Brain microvascular endothelial cell (primary cell): ENCODE measurements around the gene GRXCR2.
A peak's percentile ranks its signal among the peaks of the same experiment; 100 is the strongest.

Experiments used
- DNase-seq: peaks from one replicate; pipeline ENCODE4 v3.0.0-alpha.2; 2020
- H3K27ac ChIP-seq: fragments of 250-450 bp; sonication (Bioruptor Pico); 2 replicates; pipeline ENCODE4 v1.5.1; 2020; ENCODE audit warnings: mild to moderate bottlenecking, moderate library complexity
- H3K27me3 ChIP-seq: fragments of 250-450 bp; sonication (Bioruptor Pico); replicated peaks from 2 replicates; pipeline ENCODE4 v1.5.1; 2020; ENCODE audit warnings: mild to moderate bottlenecking
- H3K36me3 ChIP-seq: fragments of 250-450 bp; sonication (Bioruptor Pico); replicated peaks from 2 replicates; pipeline ENCODE4 v1.5.1; 2020; ENCODE audit warnings: mild to moderate bottlenecking
- H3K4me3 ChIP-seq: 2 replicates; pipeline ENCODE4 v1.5.1; 2011; ENCODE audit warnings: low read depth, mild to moderate bottlenecking, control low read depth, low read length, moderate library complexity
- in situ Hi-C: cut with HindIII; loops from 2 replicates; pipeline ENCODE4 v1.10.0; 2017; ENCODE audit warnings: low sequenced_read_pairs, low pct_ligation_motif_present
- TF ChIP-seq, protein P1 (sequence below): IDR thresholded peaks from 2 replicates; pipeline ENCODE4 v1.5.1; 2011; ENCODE audit warnings: low read depth, mild to moderate bottlenecking, moderate library complexity, low read length, control low read depth, inconsistent platforms; ENCODE audit errors: missing control alignments

Gene GRXCR2

DNA sequence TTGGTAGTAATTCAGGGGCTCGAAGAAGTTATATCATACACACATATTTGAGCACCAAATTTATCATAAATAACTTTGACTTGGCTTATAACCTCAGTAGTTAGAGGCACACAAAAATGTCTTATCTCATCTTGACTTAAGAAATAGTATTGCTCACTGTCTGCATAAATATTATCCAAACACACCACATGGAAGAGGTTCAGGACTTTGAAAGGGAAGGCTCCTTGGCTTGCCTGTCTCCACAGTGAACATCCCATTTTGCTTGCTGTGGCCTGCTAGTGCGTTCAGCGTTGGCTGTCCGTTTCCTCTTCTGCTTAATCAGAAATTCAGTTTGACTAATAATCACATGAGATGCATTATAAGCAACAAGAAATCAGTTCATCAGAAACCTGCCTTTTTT lies 13.9 kb downstream of the GRXCR2 start:
- DNase-seq: peak; percentile 54
- TF ChIP-seq, protein P1, sequence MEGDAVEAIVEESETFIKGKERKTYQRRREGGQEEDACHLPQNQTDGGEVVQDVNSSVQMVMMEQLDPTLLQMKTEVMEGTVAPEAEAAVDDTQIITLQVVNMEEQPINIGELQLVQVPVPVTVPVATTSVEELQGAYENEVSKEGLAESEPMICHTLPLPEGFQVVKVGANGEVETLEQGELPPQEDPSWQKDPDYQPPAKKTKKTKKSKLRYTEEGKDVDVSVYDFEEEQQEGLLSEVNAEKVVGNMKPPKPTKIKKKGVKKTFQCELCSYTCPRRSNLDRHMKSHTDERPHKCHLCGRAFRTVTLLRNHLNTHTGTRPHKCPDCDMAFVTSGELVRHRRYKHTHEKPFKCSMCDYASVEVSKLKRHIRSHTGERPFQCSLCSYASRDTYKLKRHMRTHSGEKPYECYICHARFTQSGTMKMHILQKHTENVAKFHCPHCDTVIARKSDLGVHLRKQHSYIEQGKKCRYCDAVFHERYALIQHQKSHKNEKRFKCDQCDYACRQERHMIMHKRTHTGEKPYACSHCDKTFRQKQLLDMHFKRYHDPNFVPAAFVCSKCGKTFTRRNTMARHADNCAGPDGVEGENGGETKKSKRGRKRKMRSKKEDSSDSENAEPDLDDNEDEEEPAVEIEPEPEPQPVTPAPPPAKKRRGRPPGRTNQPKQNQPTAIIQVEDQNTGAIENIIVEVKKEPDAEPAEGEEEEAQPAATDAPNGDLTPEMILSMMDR: no peak
- Histone ChIP-seq H3K27me3 (no peaks in the 10 kb centered on the region), H3K4me3 (no peak overlapping the region), H3K36me3 (no peaks in the 10 kb centered on the region), H3K27ac (no peak overlapping the region)
- in situ Hi-C loops: no loop called here

DNA sequence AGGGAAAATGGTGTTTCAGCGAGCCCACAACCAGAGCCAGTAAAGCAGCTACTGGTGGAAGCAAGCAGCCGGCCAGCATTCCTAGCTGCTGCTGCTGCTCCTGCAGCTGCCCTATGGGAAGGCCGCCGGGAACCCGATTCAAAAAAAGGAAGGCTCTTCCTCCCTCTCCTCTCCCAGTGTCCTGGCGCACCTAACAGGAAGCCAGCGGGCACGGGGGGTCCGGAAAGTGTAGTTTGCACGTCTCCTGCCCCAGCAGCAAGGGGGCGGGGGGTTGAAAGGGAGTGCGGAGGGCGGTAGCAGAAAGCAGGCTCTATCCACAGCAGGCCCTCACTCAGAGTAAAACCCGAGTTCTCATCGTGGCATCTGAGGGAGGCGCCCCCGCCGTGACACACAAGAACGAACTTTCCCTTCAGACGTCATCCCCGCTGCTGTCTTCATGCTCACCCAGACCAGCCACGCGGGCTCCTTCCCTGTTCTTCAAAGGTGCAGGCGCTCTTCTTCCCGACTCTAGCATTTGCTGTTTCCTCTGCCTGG lies 16.5 kb downstream of the GRXCR2 start:
- no peaks in the 10 kb centered on the region for H3K36me3 ChIP-seq
- peak overlapping the region; percentile 75 for H3K27ac ChIP-seq
- in situ Hi-C loops: no loop called here
- H3K4me3 ChIP-seq: peak overlapping the region; percentile 18
- no peaks in the 10 kb centered on the region for H3K27me3 ChIP-seq
- peak; percentile 82 for DNase-seq
- TF ChIP-seq, protein P1: peak; percentile 19

DNA sequence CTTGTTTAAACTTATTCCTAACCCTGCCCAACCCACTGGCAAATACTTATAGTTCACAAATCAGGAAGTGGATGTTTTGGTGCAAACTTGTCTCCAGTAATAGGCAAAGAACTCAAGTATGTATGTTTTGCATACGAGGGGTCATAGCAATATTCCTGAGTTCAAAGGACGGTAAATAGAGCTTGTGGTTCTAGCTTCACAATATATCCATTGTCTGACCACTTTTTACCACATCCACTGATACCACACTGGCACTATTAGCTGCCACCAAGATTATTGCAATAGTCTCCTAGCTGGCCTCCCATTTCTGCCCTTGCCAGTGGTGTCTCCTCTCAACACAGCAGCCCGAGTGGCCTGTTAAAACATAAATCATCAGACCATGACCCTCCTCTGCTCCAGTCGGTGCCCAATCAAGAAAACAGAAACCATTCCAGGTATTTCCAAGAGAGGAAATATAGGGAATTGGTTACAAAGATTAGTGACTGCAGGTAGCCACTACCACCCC lies 17.0 kb downstream of the GRXCR2 start:
- TF ChIP-seq, protein P1: no peak
- no peaks in the 10 kb centered on the region for H3K36me3 ChIP-seq
- H3K27ac ChIP-seq: peak overlapping the region; percentile 75
- no peak overlapping the region for H3K4me3 ChIP-seq
- no peaks in the 10 kb centered on the region for H3K27me3 ChIP-seq
- no peak for DNase-seq
- in situ Hi-C loops: no loop called here

DNA sequence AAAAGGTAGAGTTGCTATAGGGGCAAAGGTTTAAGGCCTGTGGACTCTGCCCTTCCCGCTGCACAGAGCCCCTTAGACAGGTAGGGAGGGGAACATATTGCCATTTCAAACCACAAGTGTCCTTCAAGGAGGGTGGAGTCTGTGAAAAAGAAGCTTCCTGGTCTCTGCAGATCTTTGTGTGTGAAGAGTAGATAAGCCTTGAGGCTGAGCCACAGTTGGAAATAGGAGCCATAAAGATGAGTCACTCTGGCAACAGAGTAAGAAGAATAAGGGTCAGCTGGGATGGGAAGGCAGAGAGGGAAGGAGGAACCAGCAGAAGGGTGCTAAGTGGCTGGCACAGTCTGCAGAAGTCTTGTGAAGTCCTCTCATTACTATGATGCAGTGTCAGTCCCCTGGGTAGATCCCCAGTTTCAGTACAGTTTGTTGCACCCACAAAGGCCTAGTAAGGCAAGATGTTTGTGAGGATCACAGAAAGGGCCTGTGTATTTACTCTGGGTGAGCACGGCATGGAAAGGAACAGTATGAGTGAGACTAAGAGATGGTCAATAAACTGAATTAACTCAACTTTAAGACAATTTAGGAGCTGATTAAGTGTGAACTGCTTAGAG lies 18.1 kb downstream of the GRXCR2 start:
- peak; percentile 89 for DNase-seq
- H3K36me3 ChIP-seq: no peaks in the 10 kb centered on the region
- H3K27me3 ChIP-seq: no peaks in the 10 kb centered on the region
- in situ Hi-C loops: no loop called here
- no peak overlapping the region for H3K4me3 ChIP-seq
- TF ChIP-seq, protein P1: no peak
- peak overlapping the region; percentile 43 for H3K27ac ChIP-seq

DNA sequence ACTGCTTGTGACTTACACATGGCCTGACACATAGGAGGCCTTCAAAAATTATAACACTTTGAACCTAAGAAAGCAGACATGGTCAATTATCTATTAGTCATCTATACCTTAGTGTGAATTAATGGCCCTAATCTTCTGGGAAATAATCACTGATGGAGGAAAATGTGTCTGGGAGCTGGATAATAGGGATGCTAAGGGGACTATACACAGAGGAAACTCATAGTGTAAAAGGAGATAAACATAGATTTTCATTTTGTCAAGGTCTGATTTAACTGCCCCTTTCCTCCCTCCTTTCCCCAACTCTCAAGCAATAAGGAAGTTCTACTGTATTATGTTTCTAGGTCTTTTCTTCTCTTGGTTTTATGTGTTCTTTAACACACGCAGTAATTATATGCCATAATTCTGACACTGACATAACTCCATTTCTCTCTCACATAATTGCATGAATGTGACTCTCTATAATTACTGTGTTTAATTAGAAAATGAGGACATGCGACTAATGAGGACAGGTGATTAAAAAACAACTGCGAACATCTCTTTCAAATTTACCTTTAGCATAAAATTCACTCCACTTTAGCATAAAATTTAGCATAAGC lies 18.9 kb downstream of the GRXCR2 start:
- DNase-seq: no peak
- Histone ChIP-seq H3K36me3 (no peaks in the 10 kb centered on the region), H3K27ac (no peak overlapping the region), H3K4me3 (no peak overlapping the region), H3K27me3 (no peaks in the 10 kb centered on the region)
- TF ChIP-seq, protein P1: no peak
- in situ Hi-C loops: no loop called here
